SK-N-SH (cell line): ENCODE results near the gene CACNA2D4. TPM values are rescaled to one million over a fixed set of nuclear protein-coding genes. Genes with fewer than 3 reads are reported as not detected.

Experiments used
- CTCF ChIA-PET: fragments of 300-600, 350-600 bp; formaldehyde crosslinking; extraction: SDS; loops from one replicate; lab custom pipeline; 2021; lab: Yijun Ruan, JAX
- POLR2A ChIA-PET: fragments of 350-600 bp; sonication (Branson Sonifier 250); formaldehyde crosslinking; extraction: SDS; loops from one replicate; lab custom pipeline; 2020; ENCODE audit warnings: antibody characterized with exemption, inconsistent platforms; lab: Yijun Ruan, JAX
- DNase-seq: peaks from one replicate; pipeline ENCODE4 v3.0.0; 2012
- H2AFZ ChIP-seq: fragments of 200-600 bp; sonication (generic); 2 replicates; pipeline ENCODE4 v1.8.1; 2016; ENCODE audit warnings: antibody characterized with exemption, mild to moderate bottlenecking, low read depth
- H3F3A ChIP-seq: fragments of 200-600 bp; sonication (generic); replicated peaks from 2 replicates; pipeline ENCODE3; 2016; ENCODE audit warnings: antibody characterized with exemption, mild to moderate bottlenecking; ENCODE audit not compliant: insufficient read depth
- H3K27ac ChIP-seq, 2 experiments: fragments of 200-500 bp in 1 of 2; fragments of 200-600 bp in 1 of 2; sonication (Bioruptor generic) in 1 of 2; sonication (generic), shearing (Covaris generic) in 1 of 2; 2 replicates each; pipeline versions ENCODE4 v1.5.1 to v1.6.1; 2014 to 2016; ENCODE audit warnings: low read depth in 2 of 2, inconsistent platforms in 1 of 2, low read length in 1 of 2, mild to moderate bottlenecking in 1 of 2, mixed read lengths in 1 of 2
- H3K27me3 ChIP-seq: fragments of 200-600 bp; sonication (generic), shearing (Covaris generic); 2 replicates; pipeline ENCODE4 v1.6.1; 2016; ENCODE audit warnings: mixed run types; ENCODE audit not compliant: insufficient read depth
- H3K36me3 ChIP-seq, 2 experiments: fragments of 200-500 bp in 1 of 2; fragments of 200-600 bp in 1 of 2; sonication (Bioruptor generic) in 1 of 2; sonication (generic) in 1 of 2; replicated peaks in 1 of 2; 2 replicates each; pipeline versions ENCODE3 to v1.5.1; 2014 to 2016; ENCODE audit warnings: low read length in 1 of 2, mild to moderate bottlenecking in 1 of 2; ENCODE audit not compliant: insufficient read depth in 2 of 2, control insufficient read depth in 1 of 2
- H3K4me1 ChIP-seq, 2 experiments: fragments of 200-500 bp in 1 of 2; fragments of 200-600 bp in 1 of 2; sonication (Bioruptor generic) in 1 of 2; sonication (generic), shearing (Covaris generic) in 1 of 2; 2 replicates each; pipeline versions ENCODE4 v1.5.1 to v1.6.1; 2014 to 2016; ENCODE audit warnings: low read depth in 1 of 2, low read length in 1 of 2, mixed run types in 1 of 2; ENCODE audit not compliant: insufficient read depth in 2 of 2, control insufficient read depth in 1 of 2
- H3K4me2 ChIP-seq: fragments of 200-600 bp; sonication (generic), shearing (Covaris generic); 2 replicates; pipeline ENCODE4 v1.6.1; 2017; ENCODE audit warnings: mixed run types
- H3K4me3 ChIP-seq, 2 experiments: fragments of 200-500 bp in 1 of 2; fragments of 200-600 bp in 1 of 2; sonication (Bioruptor generic) in 1 of 2; sonication (generic), shearing (Covaris generic) in 1 of 2; 2 replicates each; pipeline versions ENCODE4 v1.5.1 to v1.8.1; 2014 to 2016; ENCODE audit warnings: low read depth in 2 of 2, inconsistent platforms in 1 of 2, low read length in 1 of 2, mild to moderate bottlenecking in 1 of 2, mixed read lengths in 1 of 2, moderate library complexity in 1 of 2
- H3K79me2 ChIP-seq: fragments of 200-600 bp; sonication (generic); 2 replicates; pipeline ENCODE4 v1.8.1; 2017; ENCODE audit warnings: mild to moderate bottlenecking; ENCODE audit not compliant: insufficient read depth
- H3K9ac ChIP-seq: fragments of 200-600 bp; sonication (generic); 2 replicates; pipeline ENCODE4 v1.6.1; 2017; ENCODE audit warnings: mixed run types
- H3K9me2 ChIP-seq: fragments of 200-600 bp; sonication (generic); 2 replicates; pipeline ENCODE4 v1.6.1; 2017; ENCODE audit warnings: mixed run types
- H3K9me3 ChIP-seq: fragments of 200-600 bp; sonication (generic); 2 replicates; pipeline ENCODE4 v1.6.1; 2017; ENCODE audit warnings: mixed run types, mild to moderate bottlenecking, moderate library complexity
- H4K20me1 ChIP-seq: fragments of 200-600 bp; sonication (generic); 2 replicates; pipeline ENCODE4 v1.6.1; 2017; ENCODE audit warnings: mild to moderate bottlenecking, mixed run types; ENCODE audit not compliant: insufficient read depth
- CHD2 ChIP-seq: fragments of 150-350 bp; IDR thresholded peaks from 2 replicates; pipeline ENCODE4 v1.6.1; 2018; ENCODE audit warnings: low read length; ENCODE audit not compliant: partially characterized antibody
- FOSL2 ChIP-seq: IDR thresholded peaks from 2 replicates; pipeline ENCODE4 v1.4.0; 2012; ENCODE audit warnings: low read depth, mild to moderate bottlenecking, moderate library complexity, borderline replicate concordance
- GABPA ChIP-seq: IDR thresholded peaks from 2 replicates; pipeline ENCODE4 v1.4.0; 2012; ENCODE audit warnings: low read depth, mild to moderate bottlenecking
- GATA2 ChIP-seq: sonication (generic); formaldehyde crosslinking; IDR thresholded peaks from 2 replicates; pipeline ENCODE4 v1.5.0; 2020; ENCODE audit warnings: mild to moderate bottlenecking, missing genetic modification reagents
- MAX ChIP-seq: IDR thresholded peaks from 2 replicates; pipeline ENCODE4 v1.4.0; 2012; ENCODE audit warnings: low read depth
- MEF2A ChIP-seq: IDR thresholded peaks from 2 replicates; pipeline ENCODE4 v1.4.0; 2012; ENCODE audit warnings: low read depth, borderline replicate concordance
- NRF1 ChIP-seq: IDR thresholded peaks from 2 replicates; pipeline ENCODE4 v1.6.1; 2012; ENCODE audit warnings: low read depth, mild to moderate bottlenecking, low read length
- POLR2AphosphoS5 ChIP-seq: IDR thresholded peaks from 2 replicates; pipeline ENCODE4 v1.6.1; 2012; ENCODE audit warnings: low read depth, low read length
- RCOR1 ChIP-seq: fragments of 150-350 bp; IDR thresholded peaks from 2 replicates; pipeline ENCODE4 v1.6.1; 2017; ENCODE audit warnings: antibody characterized with exemption, low read length
- REST ChIP-seq: IDR thresholded peaks from 2 replicates; pipeline ENCODE4 v1.6.1; 2012; ENCODE audit warnings: mild to moderate bottlenecking, low read depth, low read length, moderate library complexity
- RFX5 ChIP-seq: IDR thresholded peaks from 2 replicates; pipeline ENCODE4 v1.6.1; 2012; ENCODE audit warnings: mild to moderate bottlenecking, improper control_type of control experiment, low read length
- SIN3A ChIP-seq: IDR thresholded peaks from 2 replicates; pipeline ENCODE4 v1.6.1; 2012; ENCODE audit warnings: low read depth, mild to moderate bottlenecking, low read length, moderate library complexity, borderline replicate concordance
- SMC3 ChIP-seq: IDR thresholded peaks from 2 replicates; pipeline ENCODE4 v1.6.1; 2012; ENCODE audit warnings: low read depth, low read length, improper control_type of control experiment
- TAF1 ChIP-seq: IDR thresholded peaks from 2 replicates; pipeline ENCODE4 v1.6.1; 2012; ENCODE audit warnings: low read depth, mild to moderate bottlenecking, low read length, moderate library complexity, borderline replicate concordance
- TCF12 ChIP-seq: IDR thresholded peaks from 2 replicates; pipeline ENCODE4 v1.4.0; 2012
- USF2 ChIP-seq: fragments of 150-350 bp; IDR thresholded peaks from 2 replicates; pipeline ENCODE4 v1.6.1; 2017; ENCODE audit warnings: antibody characterized with exemption, low read length, low read depth, borderline replicate concordance
- WGBS: methylation state at CpG from one replicate; pipeline ENCODE4 v1.1.6; 2017; ENCODE audit warnings: low lambda C conversion rate; 5-methylcytosine and 5-hydroxymethylcytosine counted together
- polyA plus RNA-seq, 3 experiments: library from polyadenylated mRNA; depleted of rRNA; stranded (reverse); fragments of >200 nt; gene quantifications; 2 replicates each; pipeline ENCODE4 v1.2.3, GENCODE V29; 2012

Gene CACNA2D4
- polyA plus RNA-seq, 1 of the 3 experiments (the other 2 are of a cell fraction): 0.02 TPM

- no peaks in the 10 kb centered on the region for H3F3A ChIP-seq
- no peaks in the 10 kb centered on the region for H3K36me3 ChIP-seq
- DNase-seq: no peak
- H2AFZ ChIP-seq: no peak overlapping the region
- H3K9me2 ChIP-seq: no peaks in the 10 kb centered on the region
- no peak overlapping the region for H3K27ac ChIP-seq
- ChIA-PET CTCF (interaction anchor here (1.5 to 3.4 kb wide), 3 partner anchors 8 to 119 kb away, joined by 4 to 18 read pairs (median 5); no protein-coding TSS in a partner anchor), POLR2A (no interaction called here)
- 49% methylated on average over 11 of the region's 11 CpGs for WGBS
- no peaks in the 10 kb centered on the region for H3K79me2 ChIP-seq
- no peak overlapping the region for H3K4me3 ChIP-seq
- peaks cover 0 to 58% of the 10 kb centered on the region in 2 experiments; a peak in 1 of 4 replicates for H3K4me1 ChIP-seq
- H4K20me1 ChIP-seq: no peaks in the 10 kb centered on the region
- H3K4me2 ChIP-seq: no peak overlapping the region
- peaks cover 25% of the 10 kb centered on the region; the same call in 1 of the 2 replicates for H3K27me3 ChIP-seq
- no peaks in the 10 kb centered on the region for H3K9me3 ChIP-seq
- no peak for TF ChIP-seq TCF12
- TF ChIP-seq RFX5: no peak
- TF ChIP-seq CHD2: no peak
- TF ChIP-seq MEF2A: no peak
- no peak for TF ChIP-seq SMC3
- no peak for TF ChIP-seq TAF1
- no peak for TF ChIP-seq RCOR1
- no peak for TF ChIP-seq SIN3A
- no peak for TF ChIP-seq POLR2AphosphoS5
- no peak for TF ChIP-seq GATA2 (CRISPR knock-in tag)
- TF ChIP-seq FOSL2: no peak
- TF ChIP-seq MAX: no peak
- no peak for TF ChIP-seq GABPA
- TF ChIP-seq USF2: no peak
- TF ChIP-seq NRF1: no peak
- no peak for TF ChIP-seq REST
- TF ChIP-seq, all 33 proteins: peak for 0
- no peak overlapping the region for H3K9ac ChIP-seq
Observed at GRCh38 chr12:1820896-1821291, 97.6 kb downstream of the CACNA2D4 start.
